HG03442 (cell line): Measurements from ENCODE around the gene FKBP9.
A peak's percentile ranks its signal among the peaks of the same experiment; 100 is the strongest.
"Not testable (repeated sequence)": the region's sequence is repeated elsewhere in the genome, so short reads cannot be mapped to it uniquely, and the experiment has no call there.

Experiments
- ATAC-seq: cut with Tn5 transposase; IDR thresholded peaks from one replicate; pipeline ENCODE4 v1.9.1; 2021; ENCODE audit warnings: mild to moderate bottlenecking, moderate library complexity; ENCODE audit not compliant: unreplicated experiment

Gene FKBP9

GRCh38 chr7:32947420-32947983 is 9.7 kb upstream of the FKBP9 start:
- no peak for ATAC-seq

GRCh38 chr7:32948202-32948601 is 9.0 kb upstream of the FKBP9 start:
- ATAC-seq, result no peak

- no peak for ATAC-seq
Observed at GRCh38 chr7:32952876-32953275, 4.4 kb upstream of the FKBP9 start.

- ATAC-seq, result no peak
Observed at GRCh38 chr7:32958046-32959025, 1.1 kb downstream of the FKBP9 start.

GRCh38 chr7:32963880-32964301 is 6.7 kb downstream of the FKBP9 start:
- not testable (repeated sequence) for ATAC-seq

- ATAC-seq, result peak; percentile 98
Observed at GRCh38 chr7:32964461-32965159, 7.4 kb downstream of the FKBP9 start.

- ATAC-seq, result not testable (repeated sequence)
Observed at GRCh38 chr7:32966489-32967267, 9.4 kb downstream of the FKBP9 start.

GRCh38 chr7:32967268-32967582 is 10.0 kb downstream of the FKBP9 start:
- not testable (repeated sequence) for ATAC-seq

- not testable (repeated sequence) for ATAC-seq
Observed at GRCh38 chr7:32971967-32972366, 14.7 kb downstream of the FKBP9 start.

GRCh38 chr7:32977159-32977558 is 19.9 kb downstream of the FKBP9 start:
- not testable (repeated sequence) for ATAC-seq

GRCh38 chr7:32979246-32979645 is 22.0 kb downstream of the FKBP9 start:
- ATAC-seq, result not testable (repeated sequence)

GRCh38 chr7:32979902-32980301 is 22.7 kb downstream of the FKBP9 start:
- not testable (repeated sequence) for ATAC-seq

- peak; percentile 72 for ATAC-seq
Observed at GRCh38 chr7:32988148-32988547, 30.9 kb downstream of the FKBP9 start.

- ATAC-seq, result not testable (repeated sequence)
Observed at GRCh38 chr7:32991068-32991585, 33.9 kb downstream of the FKBP9 start.

GRCh38 chr7:32991975-32992700 is 34.9 kb downstream of the FKBP9 start:
- ATAC-seq, result not testable (repeated sequence)

GRCh38 chr7:32992750-32993149 is 35.5 kb downstream of the FKBP9 start:
- ATAC-seq, result not testable (repeated sequence)

- ATAC-seq, result peak; percentile 5
Observed at GRCh38 chr7:32997956-32998355, 40.7 kb downstream of the FKBP9 start.

GRCh38 chr7:32998361-32999171 is 41.3 kb downstream of the FKBP9 start:
- peak; percentile 64 for ATAC-seq

GRCh38 chr7:32999380-32999779 is 42.1 kb downstream of the FKBP9 start:
- ATAC-seq, result not testable (repeated sequence)
